Retinal pigment epithelial cell (primary cell): ENCODE data around the gene TOP2A.
"Not testable (repeated sequence)": the region's sequence is repeated elsewhere in the genome, so short reads cannot be mapped to it uniquely, and the experiment has no call there.

Experiments used
- DNase-seq: peaks from one replicate; pipeline ENCODE4 v3.0.0-alpha.2; 2010; ENCODE audit warnings: low read depth
- H3K4me3 ChIP-seq: 2 replicates; pipeline ENCODE4 v1.5.1; 2011; ENCODE audit warnings: mild to moderate bottlenecking, low read length, control low read depth, moderate library complexity
- CTCF ChIP-seq: conservative IDR thresholded peaks from 2 replicates; pipeline ENCODE4 v1.5.1; 2011; ENCODE audit warnings: low read depth, low read length, control low read depth, inconsistent platforms

The TOP2A gene

GRCh38 chr17:40372031-40372430 is 45.7 kb downstream of the TOP2A start:
- DNase-seq, result no peak
- TF ChIP-seq CTCF, result no peak
- H3K4me3 ChIP-seq, result no peak overlapping the region

- TF ChIP-seq CTCF, result no peak
- no peak overlapping the region for H3K4me3 ChIP-seq
- DNase-seq, result no peak
Measured at GRCh38 chr17:40371261-40371929, 46.3 kb downstream of the TOP2A start.

GRCh38 chr17:40369923-40370322 is 47.8 kb downstream of the TOP2A start:
- no peak for DNase-seq
- no peak overlapping the region for H3K4me3 ChIP-seq
- TF ChIP-seq CTCF, result no peak

GRCh38 chr17:40367728-40368127 is 50.0 kb downstream of the TOP2A start:
- not testable (repeated sequence) for DNase-seq, H3K4me3 ChIP-seq

GRCh38 chr17:40366861-40367518 is 50.7 kb downstream of the TOP2A start:
- TF ChIP-seq CTCF, result no peak
- no peak overlapping the region for H3K4me3 ChIP-seq
- no peak for DNase-seq

- H3K4me3 ChIP-seq, result no peak overlapping the region
- no peak for TF ChIP-seq CTCF
- DNase-seq, result no peak
Measured at GRCh38 chr17:40366076-40366860, 51.4 kb downstream of the TOP2A start.

GRCh38 chr17:40364906-40365305 is 52.8 kb downstream of the TOP2A start:
- no peak for DNase-seq
- TF ChIP-seq CTCF, result no peak
- no peak overlapping the region for H3K4me3 ChIP-seq
